Neural progenitor cell (in vitro differentiated cells): Measurements from ENCODE around the gene TUBB2A.

Source experiments
- CTCF ChIP-seq: fragments of 200-600 bp; sonication (generic); IDR thresholded peaks from 2 replicates; pipeline ENCODE4 v1.5.1; 2017; ENCODE audit warnings: antibody characterized with exemption, mild to moderate bottlenecking
- EZH2 ChIP-seq: fragments of 200-600 bp; sonication (generic); IDR thresholded peaks from 2 replicates; pipeline ENCODE4 v1.6.1; 2017; ENCODE audit warnings: antibody characterized with exemption, mild to moderate bottlenecking, moderate library complexity
- EZH2phosphoT487 ChIP-seq: fragments of 200-600 bp; sonication (generic); IDR thresholded peaks from 2 replicates; pipeline ENCODE4 v1.6.1; 2017; ENCODE audit warnings: antibody characterized with exemption

GRCh38 chr6:3190056-3190455 lies 32.7 kb upstream of the TUBB2A start:
- TF ChIP-seq EZH2 (no peak), CTCF (no peak), EZH2phosphoT487 (no peak)
